ENCODE measurements around the gene MAPK13. TPM values are rescaled to one million over a fixed set of nuclear protein-coding genes. Genes with fewer than 3 reads are reported as not detected.

The MAPK13 gene
- total and polyA plus RNA-seq, 4 donors = 1.9 to 17.2 (median 3.0) TPM

- TF ChIP-seq ZBTB33 (IDR thresholded peaks at IDR 0.05) = no peak
- TF ChIP-seq HNF4G (IDR thresholded peaks at IDR 0.05) = no peak
- TF ChIP-seq SP1 (IDR thresholded peaks at IDR 0.05) = no peak
- TF ChIP-seq NR2F2 (IDR thresholded peaks at IDR 0.05) = no peak
- no peak for TF ChIP-seq FOXA1 (IDR thresholded peaks at IDR 0.05)
- no peak for TF ChIP-seq RXRA (IDR thresholded peaks at IDR 0.05)
- no peak for TF ChIP-seq JUND (IDR thresholded peaks at IDR 0.05)
- no peak for TF ChIP-seq TAF1 (conservative IDR thresholded peaks at IDR 0.05)
- TF ChIP-seq RAD21 (IDR thresholded peaks at IDR 0.05) = no peak
- no peak for TF ChIP-seq EGR1 (IDR thresholded peaks at IDR 0.05; ENCODE audit: low read depth in 2 of 2)
- TF ChIP-seq HNF4A (conservative IDR thresholded peaks at IDR 0.05) = no peak
- TF ChIP-seq MAX (IDR thresholded peaks at IDR 0.05) = no peak
- no peak for TF ChIP-seq GABPA (IDR thresholded peaks at IDR 0.05 in 1 of 2, conservative IDR thresholded peaks at IDR 0.05 in 1 of 2)
- TF ChIP-seq CTCF (IDR thresholded peaks at IDR 0.05; ENCODE audit: low read depth, low read length, missing input control) = no peak
- TF ChIP-seq YY1 (IDR thresholded peaks at IDR 0.05) = no peak
- TF ChIP-seq FOXA2 (IDR thresholded peaks at IDR 0.05) = no peak
- TF ChIP-seq REST (IDR thresholded peaks at IDR 0.05) = no peak
- no peak for TF ChIP-seq ATF3 (IDR thresholded peaks at IDR 0.05)
- Histone ChIP-seq H3K4me1 (ENCODE audit: control insufficient read depth in 4 of 4, insufficient read depth in 4 of 4, low read length in 3 of 4) (peaks cover 0 to 20% (median 12%) of the 10 kb centered on the region in 4 donors), H3K9ac (ENCODE audit: low read depth in 1 of 2, low read length in 2 of 2) (no peak overlapping the region), H3K9me3 (ENCODE audit: control insufficient read depth in 4 of 4, low read length in 3 of 4) (no peaks in the 10 kb centered on the region), H3K27ac (ENCODE audit: low read depth in 1 of 2, low read length in 2 of 2) (no peak overlapping the region), H3K36me3 (ENCODE audit: control insufficient read depth in 4 of 4, insufficient read depth in 3 of 4, low read depth in 1 of 4, low read length in 3 of 4) (peaks cover 0 to 21% (median 16%) of the 10 kb centered on the region in 4 donors), H3K4me3 (ENCODE audit: low read depth in 1 of 3, low read length in 3 of 3) (no peak overlapping the region), H3K27me3 (ENCODE audit: control insufficient read depth in 4 of 4, insufficient read depth in 4 of 4, low read length in 3 of 4) (no peaks in the 10 kb centered on the region)
- no peak for DNase-seq (ENCODE audit: low spot score)
- 71% methylated on average over 6 of the region's 6 CpGs for WGBS
These were observed 30.3 kb upstream of the MAPK13 start for GRCh38 chr6:36099869-36100483.

Measured in liver (tissue), 9 donors.